SH-SY5Y (cell line): ENCODE measurements around the gene TMEM178B.
A peak's percentile ranks its signal among the peaks of the same experiment; 100 is the strongest.

Source experiments
- GATA2 ChIP-seq: IDR thresholded peaks from 2 replicates; pipeline ENCODE4 v1.6.1; 2011; ENCODE audit warnings: mild to moderate bottlenecking, low read depth, low read length
- GATA3 ChIP-seq: IDR thresholded peaks from 2 replicates; pipeline ENCODE4 v1.6.1; 2011; ENCODE audit warnings: low read depth, mild to moderate bottlenecking, low read length, moderate library complexity

The TMEM178B gene

DNA sequence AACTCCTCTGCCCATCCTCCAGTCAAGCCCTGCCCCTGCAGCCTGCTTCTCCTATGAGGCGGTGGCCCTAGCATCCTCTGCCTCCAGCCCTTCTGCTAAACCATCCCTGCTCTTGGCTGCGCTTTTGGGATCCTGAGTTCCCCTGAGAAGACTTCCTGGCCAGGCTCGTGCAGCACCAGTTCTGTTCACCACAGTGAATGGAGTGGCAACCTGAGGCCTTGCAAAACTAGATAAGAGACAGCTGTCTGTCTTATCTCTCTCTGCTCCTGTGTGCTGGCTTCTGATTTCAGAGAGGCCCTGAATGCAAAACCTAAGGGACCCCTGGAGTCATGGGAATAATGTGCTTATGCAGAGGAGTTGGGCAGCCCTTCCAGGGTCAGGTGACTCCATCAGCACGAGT is 119.2 kb downstream of the TMEM178B start:
- no peak for TF ChIP-seq GATA2
- TF ChIP-seq GATA3: no peak

GRCh38 chr7:141198194-141198958 is 124.5 kb downstream of the TMEM178B start:
- no peak for TF ChIP-seq GATA3
- TF ChIP-seq GATA2: peak; percentile 19; the same call in 1 of the 2 replicates

- no peak for TF ChIP-seq GATA3
- no peak for TF ChIP-seq GATA2
Observed at GRCh38 chr7:141200191-141201108, 126.6 kb downstream of the TMEM178B start.

DNA sequence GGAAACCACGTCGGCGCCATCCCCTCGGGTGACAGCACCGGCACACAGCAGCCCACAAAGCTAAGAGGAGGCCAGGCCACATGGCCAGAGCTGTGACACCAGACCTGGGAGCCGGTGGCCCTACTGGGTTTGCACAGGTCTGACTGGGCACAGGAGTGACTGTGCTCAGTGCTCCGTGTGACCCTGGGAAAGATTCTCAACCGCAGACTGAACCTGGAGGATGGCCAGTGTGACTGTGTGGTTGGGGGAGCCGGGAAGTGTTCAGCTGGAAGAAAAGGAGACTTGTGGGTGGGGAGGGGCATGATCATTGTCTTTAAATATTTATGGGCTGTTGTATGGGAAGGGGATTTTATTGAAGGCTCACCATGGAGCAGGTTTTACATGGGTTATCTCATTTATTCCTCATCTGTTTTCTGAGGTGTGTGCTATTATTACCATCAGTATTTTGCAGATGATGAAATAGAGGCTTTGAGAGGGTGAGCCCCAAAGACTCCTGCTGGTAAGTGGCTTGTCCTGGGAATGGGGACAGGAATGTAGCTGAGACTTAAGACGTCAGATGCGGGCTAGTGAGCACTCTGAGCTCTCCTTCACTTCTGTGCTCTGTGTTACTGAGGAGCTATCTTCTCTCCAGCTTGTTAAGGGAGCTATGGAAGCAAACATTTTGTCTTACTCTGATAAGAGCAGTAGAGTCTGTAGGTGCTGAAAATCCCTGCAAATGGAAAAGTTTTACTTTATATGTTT is 127.5 kb downstream of the TMEM178B start:
- TF ChIP-seq GATA3 (no peak), GATA2 (no peak)

DNA sequence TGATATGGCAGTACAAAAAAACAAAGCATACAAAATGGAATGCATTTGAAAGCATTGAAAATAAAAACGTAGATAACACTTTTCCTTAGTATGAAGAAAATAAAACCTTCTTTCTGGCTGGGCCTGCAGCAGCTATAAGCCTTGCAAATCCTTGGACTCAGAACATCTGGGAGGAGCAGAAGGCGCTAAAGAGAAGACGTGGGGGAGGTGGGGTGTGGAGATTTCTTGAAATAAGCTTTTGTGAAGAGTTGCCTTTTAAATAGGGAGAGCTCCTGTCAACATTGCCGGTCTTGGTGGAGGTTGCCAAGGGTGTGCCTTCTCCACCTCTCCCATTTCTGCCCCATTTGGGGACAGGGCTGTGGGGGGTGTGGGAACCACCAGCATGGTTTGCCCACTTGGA is 128.7 kb downstream of the TMEM178B start:
- TF ChIP-seq GATA2 (no peak), GATA3 (no peak)

- TF ChIP-seq GATA3 (no peak), GATA2 (no peak)
Observed at GRCh38 chr7:141203177-141203576, 129.3 kb downstream of the TMEM178B start.

DNA sequence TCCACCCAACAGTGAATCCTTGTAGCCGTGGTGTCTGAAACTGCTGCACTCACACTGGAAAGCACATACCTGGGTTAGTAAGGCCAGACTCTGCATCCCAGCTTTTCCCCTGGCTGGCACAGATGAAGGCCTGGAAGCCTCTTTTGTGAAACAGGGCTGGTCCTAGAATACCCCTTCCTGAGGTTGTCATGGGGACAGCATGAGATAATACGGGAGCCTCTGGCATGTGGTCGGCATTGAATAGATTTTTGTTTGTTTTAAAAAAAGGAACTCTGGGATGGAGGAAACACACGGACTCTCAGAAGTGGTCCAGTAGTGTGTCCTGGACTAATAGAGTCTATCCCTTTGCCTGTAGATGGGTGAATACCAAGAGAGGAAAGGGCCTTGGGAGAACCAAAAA is 129.7 kb downstream of the TMEM178B start:
- no peak for TF ChIP-seq GATA3
- no peak for TF ChIP-seq GATA2

GRCh38 chr7:141207661-141208060 is 133.8 kb downstream of the TMEM178B start:
- TF ChIP-seq GATA2 (no peak), GATA3 (no peak)

DNA sequence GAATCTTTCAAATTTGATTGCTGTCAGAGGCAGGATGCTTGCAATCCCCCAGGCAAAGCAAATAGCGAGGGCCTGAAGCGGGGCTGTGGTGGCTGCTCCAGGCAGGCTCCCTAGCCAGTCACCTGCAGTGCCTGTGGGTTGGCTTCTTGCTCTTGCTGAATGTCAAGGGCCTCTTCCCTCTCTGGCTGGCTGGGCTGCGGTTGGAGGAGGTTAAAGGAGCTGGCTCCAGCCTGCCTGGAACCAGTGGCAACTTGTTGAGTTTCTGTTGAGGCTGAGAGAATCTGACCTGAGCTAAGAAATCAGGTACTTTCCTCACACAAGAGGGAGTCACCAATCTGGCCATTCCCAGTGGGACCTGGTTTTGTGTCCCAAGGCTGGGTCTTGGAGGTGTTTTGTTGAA is 134.7 kb downstream of the TMEM178B start:
- no peak for TF ChIP-seq GATA2
- TF ChIP-seq GATA3: no peak

DNA sequence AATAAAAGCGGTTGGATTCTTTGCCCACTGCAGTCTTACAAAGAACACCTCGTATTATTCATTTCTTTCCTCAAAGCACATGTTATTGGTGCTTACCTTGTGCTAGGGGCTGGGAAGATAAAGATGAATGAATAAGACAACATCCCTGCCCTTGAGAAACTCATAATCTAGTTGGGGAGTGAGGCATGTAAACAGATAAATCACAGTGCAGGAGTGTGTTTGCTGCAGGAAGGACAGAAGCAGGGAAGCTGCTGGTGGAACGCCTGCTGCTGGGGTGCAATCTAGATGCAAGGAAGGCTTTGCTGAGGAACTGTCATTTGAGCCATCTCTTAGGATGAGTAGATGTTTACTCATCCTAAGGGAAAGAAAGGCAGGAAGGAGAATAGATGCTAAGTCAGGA is 135.6 kb downstream of the TMEM178B start:
- TF ChIP-seq GATA3 (no peak), GATA2 (no peak)

- no peak for TF ChIP-seq GATA3
- no peak for TF ChIP-seq GATA2
Observed at GRCh38 chr7:141210862-141211261, 137.0 kb downstream of the TMEM178B start.

DNA sequence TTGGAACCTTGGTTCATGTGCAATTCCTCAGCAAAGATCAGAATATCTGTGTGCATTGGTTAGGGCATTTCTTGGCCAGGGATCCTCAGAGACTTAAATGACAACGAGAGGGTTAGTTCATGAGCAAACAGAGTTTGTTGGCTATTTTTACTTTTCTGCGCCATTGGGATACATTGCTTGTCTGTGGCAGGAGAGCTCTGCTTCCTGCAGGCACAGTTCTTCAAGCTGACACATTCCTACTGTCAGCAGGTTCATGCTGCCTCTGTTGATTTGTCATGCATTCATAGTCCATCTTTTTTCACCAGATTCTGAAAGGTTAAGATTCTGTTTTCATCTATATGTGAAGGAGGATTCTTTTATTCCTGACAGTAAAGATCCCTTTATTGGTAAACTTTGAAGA is 139.4 kb downstream of the TMEM178B start:
- no peak for TF ChIP-seq GATA2
- no peak for TF ChIP-seq GATA3

DNA sequence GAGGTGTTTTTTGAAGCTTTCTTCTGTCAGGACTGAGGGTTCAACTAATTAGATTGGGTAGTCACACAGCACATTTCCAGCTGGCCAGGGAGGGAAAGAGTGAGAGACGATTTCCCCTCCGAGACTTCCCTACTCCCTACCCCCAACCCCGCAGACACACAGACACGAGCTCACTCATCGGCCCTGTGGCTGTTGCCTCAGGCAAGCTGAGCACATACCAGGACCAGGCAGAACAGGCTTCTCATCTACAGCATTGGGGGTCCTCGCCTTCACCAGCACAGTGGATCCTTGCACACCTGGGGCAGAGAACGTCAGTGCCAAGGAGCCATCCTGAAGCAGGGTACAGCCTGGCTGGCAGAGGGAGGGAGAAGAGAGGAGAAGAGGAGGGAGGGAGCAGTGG is 144.1 kb downstream of the TMEM178B start:
- TF ChIP-seq GATA3 (no peak), GATA2 (no peak)

GRCh38 chr7:141218941-141219340 is 145.1 kb downstream of the TMEM178B start:
- TF ChIP-seq GATA2: no peak
- TF ChIP-seq GATA3: no peak
